ENCODE measurements around the gene NKAP.
"Not testable (repeated sequence)": the region's sequence is repeated elsewhere in the genome, so short reads cannot be mapped to it uniquely, and the experiment has no call there.

The NKAP gene

GRCh38 chrX:119943185-119943988 is at the start of gene NKAP:
TSS of gene NKAP (minus strand) at chrX:119943751. CDS start at chrX:119943605, 146 bp downstream.
- peak; percentile 85 to 88 for DNase-seq

- DNase-seq = peak in 1 of 2 experiments; percentile 20
Measured at GRCh38 chrX:119991005-119991787, 47.6 kb upstream of the NKAP start.

GRCh38 chrX:119990556-119991004 is 47.0 kb upstream of the NKAP start:
- DNase-seq = peak in 1 of 2 experiments; percentile 22

GRCh38 chrX:119989905-119990555 is 46.5 kb upstream of the NKAP start:
- DNase-seq = no peak

- no peak for DNase-seq
Measured at GRCh38 chrX:119986203-119986602, 42.7 kb upstream of the NKAP start.

- DNase-seq = no peak
Measured at GRCh38 chrX:119984652-119985051, 41.1 kb upstream of the NKAP start.

GRCh38 chrX:119983494-119983893 is 39.9 kb upstream of the NKAP start:
- no peak for DNase-seq

GRCh38 chrX:119982145-119982544 is 38.6 kb upstream of the NKAP start:
- no peak for DNase-seq

- peak in 1 of 2 experiments; percentile 42 for DNase-seq
Measured at GRCh38 chrX:119981286-119982070, 37.9 kb upstream of the NKAP start.

- DNase-seq = not testable (repeated sequence)
Measured at GRCh38 chrX:119977172-119977571, 33.6 kb upstream of the NKAP start.

- no peak for DNase-seq
Measured at GRCh38 chrX:119971184-119971583, 27.6 kb upstream of the NKAP start.

- DNase-seq = no peak
Measured at GRCh38 chrX:119970574-119970973, 27.0 kb upstream of the NKAP start.

- DNase-seq = not testable (repeated sequence)
Measured at GRCh38 chrX:119966837-119967236, 23.3 kb upstream of the NKAP start.

- DNase-seq = no peak
Measured at GRCh38 chrX:119960625-119961024, 17.1 kb upstream of the NKAP start.

GRCh38 chrX:119955807-119956570 is 12.4 kb upstream of the NKAP start:
- DNase-seq = peak; percentile 67 to 70

- no peak for DNase-seq
Measured at GRCh38 chrX:119954374-119954773, 10.8 kb upstream of the NKAP start.

GRCh38 chrX:119948381-119948780 is 4.8 kb upstream of the NKAP start:
- no peak for DNase-seq

- no peak for DNase-seq
Measured at GRCh38 chrX:119945481-119945880, 1.9 kb upstream of the NKAP start.

- no peak for DNase-seq
Measured at GRCh38 chrX:119942831-119943184, 743 bp downstream of the NKAP start.

- no peak for DNase-seq
Measured at GRCh38 chrX:119942173-119942819, 1.3 kb downstream of the NKAP start.

GRCh38 chrX:119941336-119941735 is 2.2 kb downstream of the NKAP start:
- no peak for DNase-seq
